HG03097 (cell line): ENCODE measurements around the gene RAP1GAP.

Experiments used
- ATAC-seq: cut with Tn5 transposase; IDR thresholded peaks from one replicate; pipeline ENCODE4 v1.9.1; 2021; ENCODE audit not compliant: unreplicated experiment, low FRiP score

The RAP1GAP gene

GRCh38 chr1:21663248-21663950, 5.8 kb downstream of the RAP1GAP start:
- no peak for ATAC-seq

- no peak for ATAC-seq
Observed at GRCh38 chr1:21662426-21663247, 6.5 kb downstream of the RAP1GAP start.

GRCh38 chr1:21661886-21662285, 7.3 kb downstream of the RAP1GAP start:
- no peak for ATAC-seq

GRCh38 chr1:21659924-21660326, 9.2 kb downstream of the RAP1GAP start:
- ATAC-seq: no peak

GRCh38 chr1:21659099-21659923, 9.8 kb downstream of the RAP1GAP start:
- ATAC-seq: no peak

GRCh38 chr1:21657456-21658190, 11.5 kb downstream of the RAP1GAP start:
- ATAC-seq: no peak

- ATAC-seq: no peak
Observed at GRCh38 chr1:21655748-21656147, 13.4 kb downstream of the RAP1GAP start.

GRCh38 chr1:21655259-21655658, 13.9 kb downstream of the RAP1GAP start:
- no peak for ATAC-seq

GRCh38 chr1:21654209-21654608, 14.9 kb downstream of the RAP1GAP start:
- ATAC-seq: no peak

- no peak for ATAC-seq
Observed at GRCh38 chr1:21653744-21654100, 15.4 kb downstream of the RAP1GAP start.

- no peak for ATAC-seq
Observed at GRCh38 chr1:21652937-21653743, 16.0 kb downstream of the RAP1GAP start.

- no peak for ATAC-seq
Observed at GRCh38 chr1:21652101-21652936, 16.8 kb downstream of the RAP1GAP start.

GRCh38 chr1:21651214-21652042, 17.7 kb downstream of the RAP1GAP start:
- ATAC-seq: no peak

GRCh38 chr1:21650400-21650799, 18.8 kb downstream of the RAP1GAP start:
- no peak for ATAC-seq

- no peak for ATAC-seq
Observed at GRCh38 chr1:21649315-21649714, 19.8 kb downstream of the RAP1GAP start.

- no peak for ATAC-seq
Observed at GRCh38 chr1:21648791-21649190, 20.4 kb downstream of the RAP1GAP start.

GRCh38 chr1:21648352-21648730, 20.8 kb downstream of the RAP1GAP start:
- ATAC-seq: no peak
